ENCODE results near the gene NOG. TPM values are rescaled to one million over a fixed set of nuclear protein-coding genes. Genes with fewer than 3 reads are reported as not detected.

Gene NOG
- total and polyA plus RNA-seq, 2 donors (not counting 3 experiments of a cell fraction or from before 2014, with no cell fraction given), result 0.63 to 2.3 TPM

GRCh38 chr17:56600256-56600655 lies 6.8 kb downstream of the NOG start:
- no peaks in the 10 kb centered on the region for H3K9me3 ChIP-seq (replicated peaks; ENCODE audit: control insufficient read depth, insufficient read depth, low read length)
- intact Hi-C loops (cut with micrococcal nuclease) (no loop called here), dilution Hi-C loops (cut with MboI; ENCODE audit: extremely low pct_ligation_motif_present, low sequenced_read_pairs) (no loop called here)
- H3K36me3 ChIP-seq (ENCODE audit: control insufficient read depth in 2 of 2, extremely low read depth in 1 of 2, insufficient read depth in 2 of 2, low read length in 2 of 2), result no peaks in the 10 kb centered on the region
- H3K27me3 ChIP-seq (ENCODE audit: control insufficient read depth in 2 of 2, insufficient read depth in 2 of 2, low read length in 2 of 2), result peaks cover 22 to 32% of the 10 kb centered on the region in 2 experiments
- no TSS peak for BruUV-seq (replicated peaks)
- DNase-seq (ENCODE audit: low read depth, low spot score) (no peak), FAIRE-seq (no peak)
- no peaks in the 10 kb centered on the region for H4K20me1 ChIP-seq (replicated peaks; ENCODE audit: control insufficient read depth, extremely low read depth, insufficient read depth, low read length)
- no peak overlapping the region for H3K9ac ChIP-seq (replicated peaks; ENCODE audit: extremely low read depth, insufficient read depth, low read length)
- no peak overlapping the region for H3K27ac ChIP-seq (ENCODE audit: insufficient read depth, low read depth, low read length)
- H3K9me1 ChIP-seq (replicated peaks; ENCODE audit: control insufficient read depth, extremely low read depth, insufficient read depth, low read length), result no peaks in the 10 kb centered on the region
- ChIA-PET POLR2A (no interaction called here), CTCF (interaction anchor here (1.5 to 6.1 kb wide), 2 partner anchors 116 to 179 kb away, joined by 3 to 45 read pairs; no protein-coding TSS in a partner anchor)
- TF ChIP-seq EZH2 (IDR thresholded peaks at IDR 0.05; ENCODE audit: borderline replicate concordance, low read depth, low read length, severe bottlenecking) (no peak), FOS (IDR thresholded peaks at IDR 0.05; ENCODE audit: borderline replicate concordance, insufficient read depth, low read length) (no peak), JUN (IDR thresholded peaks at IDR 0.05; ENCODE audit: borderline replicate concordance, insufficient read depth, insufficient read length, low read depth) (no peak), MYC (IDR thresholded peaks at IDR 0.05; ENCODE audit: low read depth, low read length) (no peak), POLR2A (IDR thresholded peaks at IDR 0.05; ENCODE audit: low read depth, low read length) (no peak), GATA2 (IDR thresholded peaks at IDR 0.05; ENCODE audit: insufficient read depth, insufficient read length, low read depth, low read length) (no peak), POLR2AphosphoS5 (IDR thresholded peaks at IDR 0.05; ENCODE audit: insufficient read depth, low read depth, low read length) (no peak)
- TF ChIP-seq, protein P1, sequence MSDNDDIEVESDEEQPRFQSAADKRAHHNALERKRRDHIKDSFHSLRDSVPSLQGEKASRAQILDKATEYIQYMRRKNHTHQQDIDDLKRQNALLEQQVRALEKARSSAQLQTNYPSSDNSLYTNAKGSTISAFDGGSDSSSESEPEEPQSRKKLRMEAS (IDR thresholded peaks at IDR 0.05; ENCODE audit: insufficient read depth, insufficient read length), result no peak
- no peaks in the 10 kb centered on the region for H3K79me2 ChIP-seq (ENCODE audit: control insufficient read depth, insufficient read depth, low read length)
- no peak overlapping the region for H2AFZ ChIP-seq (ENCODE audit: low read depth, low read length)
- no peak overlapping the region for H3K4me2 ChIP-seq (ENCODE audit: insufficient read depth, low read length)
- peaks cover 8% of the 10 kb centered on the region for H3K4me1 ChIP-seq (ENCODE audit: control insufficient read depth, extremely low read depth, insufficient read depth, low read length)
- H3K4me3 ChIP-seq (replicated peaks in 1 of 3; ENCODE audit: insufficient read depth in 1 of 3, low read depth in 1 of 3, low read length in 3 of 3), result no peak overlapping the region

DNA sequence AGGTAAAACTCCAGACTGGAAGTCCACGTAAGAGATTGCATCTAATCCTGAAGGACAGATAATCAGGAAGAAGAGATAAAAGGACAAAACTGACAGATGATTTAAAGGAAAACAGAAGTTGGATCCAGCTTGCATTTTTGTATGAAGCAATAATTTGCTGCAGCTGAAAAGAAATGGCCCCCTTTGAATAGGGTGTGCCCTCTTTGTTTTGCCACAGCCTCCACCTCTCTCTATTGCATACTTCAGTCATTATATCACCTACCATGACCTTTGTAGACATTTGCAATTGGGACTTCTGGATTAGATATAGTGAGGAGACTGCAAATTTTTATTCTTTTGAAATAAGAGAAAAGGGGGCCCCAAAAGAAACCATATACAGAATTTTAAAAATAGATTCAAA lies 8.1 kb downstream of the NOG start:
- dilution Hi-C loops (cut with MboI; ENCODE audit: extremely low pct_ligation_motif_present, low sequenced_read_pairs) (no loop called here), intact Hi-C loops (cut with micrococcal nuclease) (no loop called here)
- peaks cover 15 to 24% of the 10 kb centered on the region in 2 experiments for H3K27me3 ChIP-seq (ENCODE audit: control insufficient read depth in 2 of 2, insufficient read depth in 2 of 2, low read length in 2 of 2)
- BruUV-seq (replicated peaks), result no TSS peak
- H3K9me3 ChIP-seq (replicated peaks; ENCODE audit: control insufficient read depth, insufficient read depth, low read length), result no peaks in the 10 kb centered on the region
- H2AFZ ChIP-seq (ENCODE audit: low read depth, low read length), result no peak overlapping the region
- no peak overlapping the region for H3K4me3 ChIP-seq (replicated peaks in 1 of 3; ENCODE audit: insufficient read depth in 1 of 3, low read depth in 1 of 3, low read length in 3 of 3)
- ChIA-PET POLR2A (no interaction called here), CTCF (interaction anchor here (1.5 to 6.1 kb wide), 2 partner anchors 114 to 178 kb away, joined by 3 to 45 read pairs; no protein-coding TSS in a partner anchor)
- H4K20me1 ChIP-seq (replicated peaks; ENCODE audit: control insufficient read depth, extremely low read depth, insufficient read depth, low read length), result no peaks in the 10 kb centered on the region
- H3K4me2 ChIP-seq (ENCODE audit: insufficient read depth, low read length), result no peak overlapping the region
- DNase-seq (ENCODE audit: low read depth, low spot score) (no peak), FAIRE-seq (no peak)
- H3K36me3 ChIP-seq (ENCODE audit: control insufficient read depth in 2 of 2, extremely low read depth in 1 of 2, insufficient read depth in 2 of 2, low read length in 2 of 2), result no peaks in the 10 kb centered on the region
- H3K79me2 ChIP-seq (ENCODE audit: control insufficient read depth, insufficient read depth, low read length), result no peaks in the 10 kb centered on the region
- H3K4me1 ChIP-seq (ENCODE audit: control insufficient read depth, extremely low read depth, insufficient read depth, low read length), result peaks cover 3% of the 10 kb centered on the region
- no peaks in the 10 kb centered on the region for H3K9me1 ChIP-seq (replicated peaks; ENCODE audit: control insufficient read depth, extremely low read depth, insufficient read depth, low read length)
- no peak overlapping the region for H3K9ac ChIP-seq (replicated peaks; ENCODE audit: extremely low read depth, insufficient read depth, low read length)
- no peak overlapping the region for H3K27ac ChIP-seq (ENCODE audit: insufficient read depth, low read depth, low read length)
- TF ChIP-seq JUN (IDR thresholded peaks at IDR 0.05; ENCODE audit: borderline replicate concordance, insufficient read depth, insufficient read length, low read depth) (no peak), POLR2AphosphoS5 (IDR thresholded peaks at IDR 0.05; ENCODE audit: insufficient read depth, low read depth, low read length) (no peak), MYC (IDR thresholded peaks at IDR 0.05; ENCODE audit: low read depth, low read length) (no peak)
- TF ChIP-seq, protein P1 (IDR thresholded peaks at IDR 0.05; ENCODE audit: insufficient read depth, insufficient read length), result no peak

Measured in endothelial cell of umbilical vein (primary cell).